GM18502 (cell line): ENCODE data around the gene TSPAN32.

Source experiments
- ATAC-seq: cut with Tn5 transposase; IDR thresholded peaks from one replicate; pipeline ENCODE4 v1.9.1; 2021; ENCODE audit warnings: mild to moderate bottlenecking; ENCODE audit not compliant: unreplicated experiment, poor library complexity

Gene TSPAN32

DNA sequence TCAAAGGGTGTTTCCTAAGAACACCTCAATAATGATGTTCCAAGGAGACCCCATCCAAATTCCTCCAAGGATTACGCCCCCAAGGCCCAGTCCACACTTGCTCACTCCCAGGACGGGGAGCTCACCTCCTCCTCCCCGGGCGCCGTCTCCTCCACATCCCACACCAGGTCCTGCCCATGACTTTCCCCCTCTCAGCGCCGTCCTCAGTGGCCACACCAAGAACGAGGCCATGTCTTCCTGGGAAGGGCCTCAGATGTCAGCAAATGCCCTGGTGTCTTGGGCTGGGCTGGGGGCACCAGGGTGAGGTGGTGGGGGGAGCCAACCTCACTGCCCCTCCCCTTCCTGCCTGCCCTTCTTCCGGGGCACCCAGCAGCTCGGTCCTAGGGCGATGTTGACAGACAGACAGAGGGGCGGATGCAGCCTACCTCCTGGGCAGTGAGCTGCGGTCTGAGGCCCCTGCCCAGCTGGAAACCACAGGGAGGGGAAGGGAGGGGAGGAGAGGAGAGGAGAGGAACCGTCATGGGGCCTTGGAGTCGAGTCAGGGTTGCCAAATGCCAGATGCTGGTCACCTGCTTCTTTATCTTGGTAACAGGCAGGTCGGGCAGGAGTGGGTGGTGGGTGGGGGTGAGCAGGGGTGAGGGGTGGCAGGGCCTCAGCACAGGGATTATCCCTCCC, at the start of gene TSPAN32, which contains the start of gene C11orf21:
Gene TSPAN32, plus strand, starts transcription at position 383 of the 675 bp plus-strand sequence. Its CDS starts 137 bp downstream, at position 520.
Gene C11orf21, minus strand, starts transcription at position 288 of the 675 bp plus-strand sequence. Its CDS starts 110 bp downstream, at position 178.
- no peak for ATAC-seq

DNA sequence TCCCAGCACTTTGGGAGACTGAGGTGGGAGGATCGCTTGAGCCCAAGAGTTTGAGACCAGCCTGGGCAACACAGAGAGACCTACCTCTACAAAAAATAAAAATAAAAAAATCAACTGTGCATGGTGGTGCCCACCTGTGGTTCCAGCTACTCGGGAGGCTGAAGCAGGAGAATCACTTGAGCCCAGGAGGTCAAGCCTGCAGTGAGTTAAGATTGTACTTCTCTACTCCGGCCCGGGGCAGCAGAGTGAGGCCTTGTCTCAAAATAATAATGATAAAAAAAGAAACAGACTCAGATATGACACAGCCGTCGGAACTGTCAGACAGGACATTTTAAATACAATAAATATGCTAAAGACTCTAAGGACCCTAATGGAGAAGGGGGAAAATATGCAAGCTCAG, 49.8 kb upstream of the TSPAN32 start:
- ATAC-seq, result no peak

DNA sequence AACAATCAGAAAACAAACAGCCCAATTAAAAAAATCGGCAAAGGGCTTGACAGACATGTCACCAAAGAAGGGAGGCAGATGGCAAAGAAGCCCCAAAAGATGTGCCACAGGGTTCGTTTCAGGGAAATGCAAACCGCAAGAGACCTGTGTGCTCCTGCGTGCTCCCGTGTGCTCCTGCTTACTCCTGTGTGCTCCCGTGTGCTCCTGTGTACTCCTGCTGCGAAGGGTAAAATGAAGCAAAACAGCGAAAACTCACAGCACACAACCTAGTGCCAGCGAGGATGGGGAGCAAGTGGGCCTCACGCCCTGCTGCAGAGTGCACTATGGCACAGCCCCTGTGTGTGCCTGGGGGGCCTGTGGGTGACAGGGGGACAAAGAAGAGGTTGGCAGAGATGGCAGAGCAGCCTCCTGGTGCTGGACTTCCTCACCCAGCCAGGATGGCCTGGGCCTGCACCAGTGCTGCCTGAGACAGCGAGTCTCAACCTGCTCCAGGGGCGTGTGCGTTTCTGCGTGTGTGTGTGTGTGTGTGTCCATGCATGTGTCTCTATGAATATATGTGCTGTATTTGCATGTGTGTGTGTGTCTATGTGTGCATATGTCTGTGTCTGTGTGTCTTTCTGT, 45.4 kb upstream of the TSPAN32 start:
- ATAC-seq, result no peak

DNA sequence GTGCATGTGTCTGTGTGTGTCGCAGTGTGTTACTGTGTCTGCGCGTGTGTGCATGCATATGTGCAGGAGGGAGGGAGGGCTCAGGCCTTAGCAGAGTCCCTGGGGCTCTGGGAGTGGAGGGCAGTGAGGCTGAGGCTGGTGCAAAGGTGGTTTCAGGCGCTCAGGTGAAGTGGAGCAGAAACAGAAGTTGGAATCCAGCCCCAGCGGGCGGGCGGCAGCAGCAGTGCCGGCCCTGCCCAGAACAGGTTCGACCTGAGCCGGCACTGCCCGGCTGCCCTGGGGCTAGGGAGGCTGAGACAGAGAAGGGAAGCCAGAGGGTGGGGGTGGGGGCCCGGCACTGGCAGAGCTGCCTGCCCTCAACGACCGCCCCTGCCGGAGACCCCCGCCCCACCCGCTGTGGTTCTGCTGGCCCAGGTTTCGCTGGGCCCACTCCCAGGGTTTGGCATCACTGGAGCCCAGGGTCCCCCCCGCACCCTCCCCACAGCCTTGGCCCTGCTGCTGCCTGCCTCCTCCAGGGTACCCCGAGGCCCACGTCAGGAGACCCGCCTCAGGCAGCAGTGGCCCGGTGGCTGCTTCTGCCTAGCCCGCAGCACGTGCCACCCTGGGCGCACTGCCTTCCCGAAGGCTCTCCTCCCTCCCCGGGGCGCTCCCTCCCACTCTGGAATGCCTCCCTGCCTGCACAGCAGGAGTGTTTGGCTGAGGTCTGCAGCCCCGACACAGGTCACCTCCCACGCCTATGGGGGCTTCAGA, 44.7 kb upstream of the TSPAN32 start:
- no peak for ATAC-seq

DNA sequence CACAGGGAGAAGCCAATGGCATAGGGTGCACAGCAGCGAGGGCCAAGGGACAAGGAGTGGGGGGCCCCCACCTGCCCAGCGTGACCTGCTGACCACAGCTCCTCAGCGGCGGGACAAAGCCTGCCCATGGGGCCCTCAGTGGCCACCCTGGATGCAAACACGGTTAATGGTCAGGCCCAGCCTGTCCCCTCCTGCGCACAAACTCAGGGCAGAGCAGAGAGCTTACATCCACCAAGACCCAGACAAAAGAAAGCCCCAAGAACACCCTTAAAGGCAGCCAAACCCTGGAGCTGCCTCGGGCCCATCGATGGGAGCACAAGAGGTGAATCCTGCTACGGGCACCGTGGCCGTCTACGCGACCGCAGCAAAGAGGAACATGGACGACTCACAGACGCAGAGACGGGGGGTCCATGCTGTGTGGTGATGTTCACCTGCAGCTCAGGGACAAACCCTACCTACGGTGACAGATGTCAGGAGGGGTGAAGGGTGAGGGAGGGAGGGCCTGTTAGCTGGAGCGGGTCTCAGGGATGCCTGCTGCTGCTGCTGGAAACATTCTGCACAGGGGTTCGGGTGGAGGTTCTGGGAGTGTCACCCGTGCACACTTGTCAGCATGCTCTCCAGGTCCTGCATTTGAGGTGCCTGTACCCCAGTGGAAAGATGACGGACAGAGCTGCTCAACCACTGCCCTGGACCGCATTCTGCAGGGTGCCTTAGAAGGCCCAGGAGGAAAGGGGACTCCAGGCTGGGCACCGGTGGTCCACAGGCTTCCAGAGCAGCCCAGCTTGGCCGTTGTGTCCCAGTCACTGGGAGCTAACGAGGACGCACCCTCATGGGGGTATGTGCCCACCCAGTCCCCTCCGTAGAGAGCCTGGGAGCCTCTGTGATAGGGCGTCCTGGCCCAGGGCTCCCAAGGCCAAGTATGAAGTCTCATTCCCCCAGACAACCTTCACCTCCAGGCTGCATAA, 43.0 kb upstream of the TSPAN32 start:
- no peak for ATAC-seq

- ATAC-seq, result no peak
These were observed 42.4 kb upstream of the TSPAN32 start for GRCh38 chr11:2259466-2259830.

DNA sequence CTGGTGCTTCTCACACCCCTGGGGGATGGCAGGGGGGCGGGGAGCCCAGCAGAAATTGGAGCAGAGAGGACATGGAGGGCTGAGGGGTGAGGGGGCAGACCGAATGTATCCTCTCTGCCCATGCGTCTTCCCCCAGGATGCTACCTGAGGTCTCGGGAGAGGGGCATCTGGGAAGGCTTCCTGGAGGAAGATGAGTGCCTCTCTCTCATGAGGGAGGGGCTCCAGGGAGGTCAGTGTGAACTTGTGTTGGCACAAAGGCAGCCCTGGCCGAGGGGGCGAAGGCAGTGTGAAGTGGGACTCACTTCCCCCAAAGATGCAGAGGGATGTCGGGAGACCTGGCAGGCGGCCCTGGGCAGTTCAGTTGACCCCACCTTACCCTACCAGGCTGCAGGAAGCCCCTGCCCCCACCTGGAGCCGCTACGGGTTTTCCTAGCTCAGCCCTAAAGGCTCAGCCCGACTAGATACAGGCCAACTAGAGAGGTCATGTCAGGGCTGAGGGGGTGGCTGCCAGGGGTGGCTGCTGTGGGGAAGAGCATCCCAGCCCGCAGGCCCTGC, 41.8 kb upstream of the TSPAN32 start:
- no peak for ATAC-seq

DNA sequence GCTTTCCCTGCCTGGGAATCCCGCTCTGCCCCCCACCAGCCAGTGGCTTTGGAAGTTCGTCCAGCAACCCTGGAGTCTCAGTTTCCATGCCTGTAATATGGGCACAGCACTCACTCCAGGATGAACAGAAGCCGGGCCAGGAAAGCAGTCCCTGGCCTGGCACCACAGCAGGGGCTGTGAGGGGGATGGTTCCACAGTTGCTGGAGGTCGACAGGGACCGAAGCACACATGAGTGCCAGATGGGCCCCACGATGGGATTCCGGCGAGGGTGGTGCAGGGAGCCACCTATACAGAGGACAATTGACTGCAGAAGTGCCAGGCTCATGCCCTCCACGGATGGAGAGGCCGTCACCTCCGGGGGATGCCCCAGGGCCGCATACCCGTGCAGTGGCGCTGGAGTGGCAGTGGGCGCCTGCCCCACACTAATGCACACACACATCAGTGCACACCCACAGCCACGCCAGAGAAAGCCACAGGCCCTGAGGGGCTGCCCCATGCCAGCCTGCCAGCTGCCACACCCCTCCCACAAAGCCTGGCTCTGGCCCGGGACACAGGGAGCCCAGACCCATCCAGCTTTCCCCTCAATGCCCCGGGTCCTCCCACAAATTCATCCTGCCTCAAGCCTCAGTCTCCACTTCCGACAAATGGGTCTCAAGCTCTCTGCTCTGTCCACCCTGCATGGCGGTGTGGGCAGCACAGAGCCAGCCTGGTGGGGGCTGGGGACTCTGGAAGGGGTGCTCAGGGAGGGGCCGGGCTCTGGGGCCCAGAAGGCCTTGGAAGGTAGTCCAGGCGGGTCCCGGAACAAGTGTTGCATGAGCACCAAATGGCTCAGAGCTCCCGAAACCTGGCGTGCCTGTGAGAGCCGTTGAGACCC, 41.1 kb upstream of the TSPAN32 start:
- no peak for ATAC-seq

- ATAC-seq, result no peak
These were observed 40.2 kb upstream of the TSPAN32 start for GRCh38 chr11:2261436-2262230.

DNA sequence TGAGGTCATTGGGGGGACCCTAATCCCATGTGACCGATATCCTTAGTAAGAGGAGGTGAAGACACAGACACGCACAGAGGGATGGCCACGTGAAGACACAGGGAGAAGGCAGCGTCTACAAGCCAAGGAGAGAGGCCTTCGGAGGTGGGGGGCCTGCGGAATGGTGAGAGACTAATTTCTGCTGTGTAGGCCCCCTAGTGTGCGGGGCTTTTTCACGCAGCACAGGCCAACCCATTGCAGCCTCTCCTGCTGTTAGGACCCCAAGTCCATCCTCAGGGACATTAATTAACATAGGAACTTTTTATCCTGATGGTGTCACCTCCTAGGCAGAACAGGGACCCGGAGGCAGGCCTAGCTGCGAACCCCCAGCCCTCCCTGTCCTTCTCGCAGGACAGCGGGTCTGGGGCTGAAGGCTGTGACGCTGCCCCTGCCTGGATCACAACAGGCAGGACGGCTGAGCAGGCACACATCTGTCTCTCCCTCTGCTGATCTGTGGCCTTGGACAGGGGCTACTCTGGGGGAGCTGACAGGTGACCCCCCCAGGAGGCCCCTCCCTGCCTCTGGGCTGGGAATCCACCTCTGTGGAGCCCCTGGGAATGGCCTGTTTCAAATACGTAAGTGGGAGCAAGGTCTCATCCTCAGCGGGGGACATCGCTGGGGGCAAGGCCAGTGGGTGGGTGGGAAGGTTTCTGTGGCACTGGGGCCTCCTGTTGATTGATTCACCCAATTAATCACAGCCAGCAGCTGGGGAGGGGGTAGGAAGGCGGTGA, 39.3 kb upstream of the TSPAN32 start:
- ATAC-seq, result no peak

DNA sequence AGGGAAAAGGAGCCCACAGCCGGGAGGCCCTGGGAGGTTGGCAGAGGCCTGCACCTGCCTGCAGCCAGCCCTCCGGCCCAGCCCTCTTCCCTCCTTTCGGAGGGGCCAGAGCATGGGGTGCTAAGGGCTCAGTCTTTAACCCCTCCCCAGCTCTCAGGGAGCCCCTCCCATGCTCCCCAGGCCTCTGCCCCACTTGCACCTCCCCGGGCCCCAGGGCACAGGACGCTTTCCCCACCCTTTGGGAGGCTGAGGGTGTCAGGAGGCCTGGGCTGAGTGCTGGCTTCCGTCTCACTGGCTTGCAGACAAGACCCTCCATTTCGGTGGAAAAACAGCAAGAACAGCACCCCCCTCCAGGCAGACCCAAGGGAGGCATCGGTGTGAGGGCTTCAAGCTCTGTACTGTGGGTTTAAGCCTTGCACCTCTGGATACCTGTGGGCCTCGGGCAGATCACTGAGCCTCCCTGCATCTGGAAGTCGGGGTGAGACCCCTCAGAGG, 38.7 kb upstream of the TSPAN32 start:
- ATAC-seq, result no peak

- ATAC-seq, result no peak
These were observed 38.0 kb upstream of the TSPAN32 start for GRCh38 chr11:2263724-2264360.

DNA sequence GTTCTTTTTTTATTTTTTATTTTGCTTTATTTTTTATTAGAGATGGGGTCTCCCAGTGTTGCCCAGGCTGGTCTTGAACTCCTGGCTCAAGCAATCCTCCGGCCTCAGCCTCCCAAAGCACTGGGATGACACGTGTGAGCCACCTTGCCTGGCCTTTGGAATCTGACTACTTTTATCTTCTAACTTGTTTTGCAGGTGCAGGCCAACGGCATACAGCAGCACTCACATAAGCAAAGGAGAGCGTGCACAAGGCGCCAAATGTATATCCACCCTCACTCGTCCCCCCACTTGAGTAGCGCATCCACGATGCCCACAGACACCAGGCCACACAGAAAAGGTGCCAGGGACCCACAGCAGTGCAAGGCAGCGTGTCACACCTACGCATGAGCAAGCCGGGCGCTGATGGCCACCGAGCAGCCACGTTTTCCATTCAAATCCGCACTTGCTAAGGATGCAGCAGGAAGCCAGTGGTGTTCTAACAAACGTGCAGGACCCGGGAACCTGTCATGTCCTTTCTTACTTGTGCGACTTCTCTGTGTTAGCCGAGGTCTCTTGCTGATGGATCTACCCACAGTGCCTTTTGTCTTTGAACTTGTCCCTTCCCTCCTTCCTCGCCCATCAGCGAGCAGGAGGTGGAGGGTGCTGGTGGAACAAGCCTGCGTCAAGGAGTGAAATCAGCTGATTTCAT, 37.3 kb upstream of the TSPAN32 start:
- ATAC-seq, result no peak

DNA sequence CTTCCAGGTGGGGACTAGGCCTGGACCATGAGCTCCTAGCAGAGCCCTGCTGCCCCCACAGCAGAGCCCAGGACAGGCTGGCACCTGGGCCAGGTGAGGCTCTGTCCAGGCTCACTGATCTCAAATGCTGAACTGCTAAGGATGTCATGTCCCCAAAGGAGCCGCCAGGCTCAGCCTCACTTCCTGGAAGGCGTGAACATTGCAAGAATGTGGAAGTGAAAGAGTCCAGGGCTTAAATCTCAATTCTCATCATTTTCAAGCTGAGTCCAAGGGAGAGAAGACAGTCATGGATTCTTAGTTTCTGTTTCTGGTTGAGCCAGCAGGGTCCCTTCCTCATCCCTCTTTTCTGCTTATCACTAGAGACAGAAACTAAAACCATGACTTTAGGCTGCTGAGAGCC, 36.4 kb upstream of the TSPAN32 start:
- ATAC-seq, result peak; percentile 75

- no peak for ATAC-seq
These were observed 35.8 kb upstream of the TSPAN32 start for GRCh38 chr11:2265854-2266585.
